GM19035 (cell line): Measurements from ENCODE around the gene FN3K.
A peak's percentile ranks its signal among the peaks of the same experiment; 100 is the strongest.

ENCODE experiments used
- ATAC-seq: cut with Tn5 transposase; IDR thresholded peaks from one replicate; pipeline ENCODE4 v1.9.1; 2021; ENCODE audit not compliant: unreplicated experiment

The FN3K gene

GRCh38 chr17:82703036-82703745, 32.2 kb upstream of the FN3K start:
- no peak for ATAC-seq

GRCh38 chr17:82703935-82704865, 31.2 kb upstream of the FN3K start:
- ATAC-seq, result no peak

DNA sequence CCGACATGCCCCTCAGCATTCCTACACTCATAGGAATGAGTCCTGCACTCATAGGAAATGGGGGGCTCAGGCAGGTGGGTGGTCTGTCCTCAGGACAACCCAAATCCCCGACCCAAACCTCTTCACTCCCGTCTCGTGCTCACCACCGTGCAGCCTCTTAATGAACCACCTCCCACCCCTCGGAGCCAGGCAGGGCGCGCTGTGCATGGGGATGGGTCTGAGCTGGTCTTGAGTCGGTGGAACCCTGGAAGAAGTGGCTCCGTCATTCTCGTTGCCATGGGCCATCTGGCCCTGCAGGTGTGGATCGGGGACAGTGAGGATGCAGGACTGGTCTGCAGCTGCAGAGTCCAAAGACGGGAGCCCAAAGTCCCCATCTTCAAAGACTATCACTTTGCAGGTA, 30.5 kb upstream of the FN3K start:
- ATAC-seq, result no peak

- no peak for ATAC-seq
These were observed 29.7 kb upstream of the FN3K start for GRCh38 chr17:82705756-82706155.

- no peak for ATAC-seq
These were observed 26.3 kb upstream of the FN3K start for GRCh38 chr17:82709024-82709675.

- no peak for ATAC-seq
These were observed 25.5 kb upstream of the FN3K start for GRCh38 chr17:82709676-82710498.

DNA sequence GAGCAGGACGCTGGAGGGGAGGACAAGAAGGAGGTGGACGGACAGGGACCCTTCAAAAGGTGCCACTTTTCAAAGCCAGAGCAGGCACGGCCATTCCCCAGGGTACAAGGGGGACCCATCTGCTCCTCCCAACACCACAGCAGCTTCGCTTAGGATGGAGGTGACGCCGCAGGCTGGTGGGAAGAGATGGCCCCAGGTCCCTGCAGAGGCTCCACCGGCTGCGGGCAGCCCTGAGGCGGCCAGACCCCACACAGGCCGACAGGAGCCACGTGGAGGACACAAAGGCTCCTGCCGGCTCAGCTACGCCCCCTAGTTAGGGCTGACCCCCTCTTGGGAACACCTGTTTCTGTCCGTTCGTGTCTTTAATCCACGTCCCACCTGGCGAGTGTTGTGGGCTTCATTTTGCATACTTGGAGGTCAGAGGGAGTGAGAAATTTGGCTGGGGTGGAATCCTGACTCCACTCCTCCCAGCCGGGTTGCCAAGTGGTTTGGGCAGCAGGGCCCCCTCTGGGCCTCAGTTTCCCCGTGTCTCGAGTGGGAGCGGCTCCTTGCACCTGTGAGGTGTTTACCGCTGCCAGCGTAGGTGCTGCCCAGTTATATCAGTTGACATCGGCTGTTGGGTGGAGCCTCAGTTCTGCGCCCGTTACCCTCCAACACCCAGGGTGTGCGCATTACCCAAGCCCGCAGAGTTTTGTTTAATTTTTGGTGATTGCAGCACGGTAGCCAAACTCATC, 24.7 kb upstream of the FN3K start:
- ATAC-seq, result no peak

GRCh38 chr17:82713071-82713723, 22.2 kb upstream of the FN3K start:
- no peak for ATAC-seq

GRCh38 chr17:82716203-82717010, 19.0 kb upstream of the FN3K start, which contains the start of gene FN3KRP:
Gene FN3KRP, plus strand, starts transcription at chr17:82716706. Its CDS starts 50 bp downstream, at chr17:82716756.
- ATAC-seq, result peak; percentile 70

DNA sequence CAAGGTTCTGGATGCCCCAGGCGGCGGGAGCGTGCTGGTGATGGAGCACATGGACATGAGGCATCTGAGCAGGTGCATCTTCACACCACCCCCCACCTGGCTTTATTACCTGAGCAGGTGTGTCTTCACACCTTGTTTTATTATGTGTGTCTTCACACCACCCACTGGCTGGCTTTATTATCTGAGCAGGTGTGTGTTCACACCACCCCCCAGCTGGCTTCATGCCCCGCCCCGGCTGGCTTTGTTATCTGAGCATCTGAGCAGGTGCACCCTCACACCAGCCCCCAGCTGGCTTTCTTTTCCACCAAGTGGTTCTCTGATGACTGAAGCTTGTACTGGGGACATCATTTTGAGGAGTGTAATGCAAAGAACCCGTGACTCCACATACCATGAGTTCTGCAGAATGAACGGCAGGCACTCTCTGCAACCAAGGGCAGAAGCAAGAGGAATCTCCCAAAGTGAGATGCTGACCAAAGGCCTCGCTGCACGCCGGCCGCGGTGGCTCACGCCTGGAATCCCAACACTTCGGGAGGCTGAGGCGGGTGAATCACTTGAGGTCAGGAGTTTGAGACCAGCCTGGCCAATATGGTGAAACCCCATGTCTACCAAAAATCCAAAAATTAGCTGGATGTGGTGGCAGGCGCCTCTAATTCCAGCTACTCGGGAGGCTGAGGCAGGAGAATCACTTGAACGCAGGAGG, 16.3 kb upstream of the FN3K start:
- ATAC-seq, result no peak

GRCh38 chr17:82720204-82720603, 15.2 kb upstream of the FN3K start:
- ATAC-seq, result no peak

DNA sequence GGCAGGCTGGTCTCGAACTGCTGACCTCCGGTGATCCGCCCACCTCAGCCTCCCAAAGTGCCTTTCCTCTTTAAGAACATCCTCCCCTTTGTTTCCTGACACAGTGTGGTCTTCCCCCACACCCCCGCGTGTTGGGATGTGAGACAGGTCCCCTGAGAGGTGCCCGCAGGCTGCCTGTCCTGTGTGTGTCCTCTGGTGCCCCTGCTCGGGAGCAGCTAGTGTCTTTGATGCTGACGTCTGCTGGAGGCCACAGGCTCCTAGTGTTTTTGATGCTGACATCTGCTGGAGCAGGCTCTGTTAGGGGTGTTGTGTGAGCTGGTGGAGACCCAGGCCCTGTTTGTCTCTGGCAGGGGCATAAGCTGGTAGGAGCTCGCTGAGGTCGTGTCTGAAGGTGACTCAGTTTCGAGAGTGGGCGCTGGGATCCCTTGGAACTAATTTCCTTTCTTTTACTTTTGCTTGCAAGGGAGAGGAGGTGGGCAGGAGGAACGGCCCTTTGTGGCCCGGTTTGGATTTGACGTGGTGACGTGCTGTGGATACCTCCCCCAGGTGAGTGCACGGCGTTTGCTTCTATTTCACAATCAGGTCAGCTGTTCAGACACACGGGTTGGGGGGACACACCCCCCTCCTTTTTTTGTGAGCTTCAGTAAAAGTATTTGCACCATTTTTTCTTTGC, 12.9 kb upstream of the FN3K start:
- no peak for ATAC-seq

GRCh38 chr17:82723169-82723807, 12.1 kb upstream of the FN3K start:
- no peak for ATAC-seq

DNA sequence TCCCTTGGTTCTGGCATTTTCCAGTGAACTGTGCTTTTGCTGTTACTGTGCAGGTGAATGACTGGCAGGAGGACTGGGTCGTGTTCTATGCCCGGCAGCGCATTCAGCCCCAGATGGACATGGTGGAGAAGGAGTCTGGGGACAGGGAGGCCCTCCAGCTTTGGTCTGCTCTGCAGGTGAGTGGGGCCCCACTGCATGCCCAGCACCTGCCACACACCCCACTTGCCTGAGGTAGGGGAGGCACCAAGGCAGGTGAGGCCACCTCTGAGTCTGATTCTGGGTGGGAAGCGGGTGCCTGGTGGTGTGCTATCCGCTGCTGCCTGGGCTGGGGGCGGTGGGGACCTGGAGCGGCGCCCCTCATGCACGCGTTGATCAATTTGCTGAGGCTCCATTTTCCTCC, 9.0 kb upstream of the FN3K start:
- ATAC-seq, result no peak

GRCh38 chr17:82729479-82730260, 5.7 kb upstream of the FN3K start:
- ATAC-seq, result no peak

DNA sequence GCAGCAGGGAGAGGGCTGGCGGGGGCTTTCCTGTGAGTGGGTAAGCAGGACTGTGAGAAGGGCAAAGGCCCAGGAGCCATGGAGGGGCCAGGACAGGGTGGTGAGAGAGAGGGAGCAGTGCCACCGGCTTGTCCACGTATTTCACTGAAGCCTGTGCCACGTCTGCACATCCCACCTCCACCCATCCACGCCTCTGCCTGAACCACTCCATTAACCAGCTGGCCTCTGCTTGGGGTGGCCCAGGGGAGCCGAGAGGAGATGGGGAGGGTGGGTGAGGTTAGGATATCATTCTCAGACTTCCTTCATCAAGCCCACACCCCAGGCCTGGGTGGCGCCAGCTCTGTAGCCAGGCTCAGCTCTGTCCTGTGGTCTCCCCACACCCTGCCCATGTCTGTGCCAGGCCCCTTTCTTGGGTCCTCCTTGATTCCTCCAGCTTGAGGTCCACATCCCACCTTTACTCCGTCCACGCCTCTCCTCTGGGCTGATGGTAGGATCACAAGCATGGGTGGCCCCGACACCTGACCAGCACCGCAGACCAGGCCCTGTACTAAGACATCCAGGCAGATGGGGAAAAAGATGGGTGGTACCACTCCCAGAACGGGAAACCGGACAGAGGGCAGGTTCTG, 3.2 kb upstream of the FN3K start:
- ATAC-seq, result no peak
